ENCODE measurements around the gene IPO8.

GRCh38 chr12:30614031-30614430 lies 81.6 kb downstream of the IPO8 start:
- TF ChIP-seq, protein P1, sequence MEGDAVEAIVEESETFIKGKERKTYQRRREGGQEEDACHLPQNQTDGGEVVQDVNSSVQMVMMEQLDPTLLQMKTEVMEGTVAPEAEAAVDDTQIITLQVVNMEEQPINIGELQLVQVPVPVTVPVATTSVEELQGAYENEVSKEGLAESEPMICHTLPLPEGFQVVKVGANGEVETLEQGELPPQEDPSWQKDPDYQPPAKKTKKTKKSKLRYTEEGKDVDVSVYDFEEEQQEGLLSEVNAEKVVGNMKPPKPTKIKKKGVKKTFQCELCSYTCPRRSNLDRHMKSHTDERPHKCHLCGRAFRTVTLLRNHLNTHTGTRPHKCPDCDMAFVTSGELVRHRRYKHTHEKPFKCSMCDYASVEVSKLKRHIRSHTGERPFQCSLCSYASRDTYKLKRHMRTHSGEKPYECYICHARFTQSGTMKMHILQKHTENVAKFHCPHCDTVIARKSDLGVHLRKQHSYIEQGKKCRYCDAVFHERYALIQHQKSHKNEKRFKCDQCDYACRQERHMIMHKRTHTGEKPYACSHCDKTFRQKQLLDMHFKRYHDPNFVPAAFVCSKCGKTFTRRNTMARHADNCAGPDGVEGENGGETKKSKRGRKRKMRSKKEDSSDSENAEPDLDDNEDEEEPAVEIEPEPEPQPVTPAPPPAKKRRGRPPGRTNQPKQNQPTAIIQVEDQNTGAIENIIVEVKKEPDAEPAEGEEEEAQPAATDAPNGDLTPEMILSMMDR (conservative IDR thresholded peaks at IDR 0.05; ENCODE audit: low read depth, low read length): no peak
- TF ChIP-seq CEBPB (IDR thresholded peaks at IDR 0.05; ENCODE audit: low read depth, low read length) (no peak), RAD21 (IDR thresholded peaks at IDR 0.05; ENCODE audit: low read length) (no peak), POLR2A (IDR thresholded peaks at IDR 0.05; ENCODE audit: low read depth, low read length) (no peak), BHLHE40 (IDR thresholded peaks at IDR 0.05; ENCODE audit: low read depth, low read length) (no peak), RCOR1 (IDR thresholded peaks at IDR 0.05; ENCODE audit: insufficient replicate concordance, low read length) (no peak), MAFK (IDR thresholded peaks at IDR 0.05; ENCODE audit: low read depth, low read length) (no peak), RFX5 (IDR thresholded peaks at IDR 0.05; ENCODE audit: low read depth, low read length) (no peak)

Measured in IMR-90 (cell line).